Left forelimb (tissue), 1 donor: ENCODE results near the gene SYNE1.
"Not testable (repeated sequence)": the region's sequence is repeated elsewhere in the genome, so short reads cannot be mapped to it uniquely, and the experiment has no call there.

Experiments
- DNase-seq: peaks from one replicate; pipeline ENCODE4 v3.0.0-alpha.2; 2018; ENCODE audit warnings: low spot score

Gene SYNE1

GRCh38 chr6:152423216-152424103, 213.7 kb downstream of the SYNE1 start:
- no peak for DNase-seq

- DNase-seq = not testable (repeated sequence)
Observed at GRCh38 chr6:152421496-152421895, 215.7 kb downstream of the SYNE1 start.

- DNase-seq = no peak
Observed at GRCh38 chr6:152420696-152421095, 216.5 kb downstream of the SYNE1 start.

DNA sequence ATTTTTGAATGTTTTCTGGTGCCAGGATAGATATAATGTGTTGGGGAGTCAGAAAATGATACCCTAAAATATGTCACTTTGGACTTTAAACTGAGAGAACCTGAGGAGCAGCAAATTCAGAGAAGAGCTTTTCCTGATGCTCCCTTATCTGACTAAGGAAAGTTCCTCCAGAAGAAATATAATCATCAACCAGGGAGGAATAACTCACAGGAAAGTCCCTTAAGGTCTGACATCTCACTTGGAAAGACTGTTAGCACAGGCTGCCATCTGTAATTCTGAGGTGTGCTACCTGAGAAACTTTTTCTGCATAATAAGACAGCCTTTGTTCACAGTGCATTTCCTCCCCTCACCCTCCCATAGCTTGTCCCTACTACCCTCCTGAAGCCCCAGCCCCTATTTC, 218.6 kb downstream of the SYNE1 start:
- no peak for DNase-seq

DNA sequence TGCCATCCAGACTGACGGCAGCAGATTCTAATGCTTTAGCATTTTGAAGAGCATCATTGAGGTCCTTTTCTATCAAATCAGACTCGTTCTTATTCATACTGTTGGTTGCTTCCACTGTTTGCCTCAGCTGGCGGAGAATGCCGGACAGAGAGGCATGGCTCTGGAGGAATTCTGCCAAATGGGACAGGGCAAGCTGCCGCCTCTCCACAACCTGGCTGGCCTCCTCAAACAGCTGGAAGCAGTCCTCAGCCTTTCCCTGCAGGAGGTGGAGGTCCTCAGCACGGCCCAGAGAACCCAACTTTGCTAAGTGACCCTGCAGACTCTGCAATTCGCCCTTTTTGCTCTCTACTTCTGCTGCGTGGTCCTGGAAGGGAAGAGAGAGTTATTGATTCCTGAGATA, 220.5 kb downstream of the SYNE1 start:
- DNase-seq = no peak

DNA sequence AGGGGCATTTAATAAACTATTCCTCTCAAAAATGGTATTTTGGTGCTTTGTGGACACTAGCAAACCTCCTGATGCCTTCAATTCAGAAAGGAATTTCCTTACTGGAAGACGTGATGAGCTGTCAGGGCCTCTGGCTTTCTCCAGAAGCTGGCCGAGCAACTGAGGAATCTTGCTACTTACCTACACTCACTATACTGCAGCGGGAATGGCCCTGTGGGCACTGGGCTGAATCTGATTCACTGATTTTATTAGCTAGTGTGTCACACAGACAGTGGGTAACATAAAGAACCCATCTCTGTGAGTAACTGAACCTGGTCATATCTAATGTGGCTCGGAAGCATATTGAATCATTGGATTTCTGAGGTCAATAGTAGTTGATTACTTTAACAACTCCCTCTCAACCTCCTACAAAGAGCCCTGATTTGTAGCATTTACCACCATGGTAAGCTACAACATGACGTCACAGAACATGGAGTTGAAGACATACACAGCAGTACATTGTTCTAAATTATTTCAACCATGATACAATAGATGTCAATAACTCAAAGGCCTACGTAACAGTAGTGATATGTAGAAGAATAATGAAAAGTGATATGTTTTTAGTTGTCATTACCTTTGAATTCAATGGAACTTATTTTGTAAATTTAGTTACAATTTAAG, 232.1 kb downstream of the SYNE1 start:
- no peak for DNase-seq

DNA sequence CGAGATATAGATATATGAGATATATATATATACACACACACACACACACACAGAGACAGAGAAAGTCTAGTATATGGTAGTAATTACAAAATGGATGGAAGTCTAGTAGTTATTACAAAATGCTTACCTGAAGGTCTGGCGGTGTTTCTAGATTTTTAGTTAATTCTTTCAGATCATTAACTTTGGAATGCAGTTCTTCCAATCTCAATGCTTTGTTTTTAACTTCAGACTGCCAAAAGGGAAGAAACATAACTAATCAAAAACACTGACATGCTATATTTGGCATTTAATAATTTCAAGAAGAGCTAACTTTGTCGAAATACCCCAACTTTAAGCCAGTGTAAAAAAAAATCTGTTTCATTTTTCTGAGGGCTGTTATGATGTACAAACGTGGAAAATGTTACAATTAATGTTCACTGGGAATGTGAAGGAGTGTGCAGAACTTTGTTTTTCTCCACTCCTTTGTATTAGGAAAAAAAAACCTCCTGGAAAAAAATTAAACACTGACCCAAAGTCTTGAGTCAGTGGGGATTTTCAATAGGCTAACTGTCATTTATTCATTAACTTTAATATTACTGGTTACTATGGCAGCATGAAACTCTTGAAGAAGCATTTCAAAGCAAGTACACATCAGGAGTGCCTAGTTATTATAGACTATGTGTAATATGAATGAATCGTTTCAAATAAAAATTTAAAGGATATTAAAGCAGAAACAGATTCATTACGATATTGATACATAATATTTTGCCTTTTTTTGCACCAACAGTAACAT, 232.9 kb downstream of the SYNE1 start:
- no peak for DNase-seq

- DNase-seq = no peak
Observed at GRCh38 chr6:152402791-152403190, 234.4 kb downstream of the SYNE1 start.

GRCh38 chr6:152401978-152402377, 235.2 kb downstream of the SYNE1 start:
- DNase-seq = no peak

DNA sequence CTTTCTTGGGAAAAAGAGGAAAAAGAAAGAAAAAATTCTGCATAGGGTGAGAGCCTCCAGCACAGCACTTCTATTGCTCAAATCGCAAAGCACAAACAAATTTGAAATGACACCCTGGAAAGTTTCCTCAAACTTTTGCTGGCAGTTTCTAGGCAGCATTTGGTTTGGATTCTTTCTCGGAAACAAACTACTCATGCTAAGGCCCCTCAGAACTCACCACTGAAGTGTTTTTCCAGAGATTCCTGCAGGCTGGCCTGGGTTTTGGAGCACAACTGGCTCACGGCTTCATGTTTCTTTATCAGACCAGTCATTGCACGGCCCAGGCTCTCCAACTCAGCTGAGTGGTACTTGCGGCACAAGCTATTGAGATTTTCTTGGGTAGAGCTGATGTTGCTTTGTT, 237.8 kb downstream of the SYNE1 start:
- no peak for DNase-seq

GRCh38 chr6:152398993-152399392, 238.2 kb downstream of the SYNE1 start:
- DNase-seq = no peak

GRCh38 chr6:152398316-152398715, 238.8 kb downstream of the SYNE1 start:
- DNase-seq = no peak

DNA sequence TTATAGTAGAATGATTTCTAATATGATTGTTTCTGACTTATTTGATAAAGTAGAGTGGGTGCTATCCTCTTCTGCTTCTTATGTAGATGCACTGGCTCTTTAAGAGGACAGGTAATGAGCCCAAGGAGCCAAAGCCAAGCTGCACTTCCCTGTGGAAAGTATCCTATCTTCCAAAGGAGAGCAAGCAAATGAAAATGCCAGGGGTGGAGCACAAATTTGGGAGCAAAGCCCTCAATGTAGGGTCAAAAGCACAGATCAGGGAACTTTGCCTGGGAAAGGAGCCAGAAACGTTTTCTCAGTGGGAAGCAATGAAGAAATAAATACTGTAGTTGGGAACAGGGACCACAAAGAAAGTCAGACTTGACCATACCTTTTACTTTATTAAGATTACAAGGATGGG, 242.9 kb downstream of the SYNE1 start:
- DNase-seq = no peak

DNA sequence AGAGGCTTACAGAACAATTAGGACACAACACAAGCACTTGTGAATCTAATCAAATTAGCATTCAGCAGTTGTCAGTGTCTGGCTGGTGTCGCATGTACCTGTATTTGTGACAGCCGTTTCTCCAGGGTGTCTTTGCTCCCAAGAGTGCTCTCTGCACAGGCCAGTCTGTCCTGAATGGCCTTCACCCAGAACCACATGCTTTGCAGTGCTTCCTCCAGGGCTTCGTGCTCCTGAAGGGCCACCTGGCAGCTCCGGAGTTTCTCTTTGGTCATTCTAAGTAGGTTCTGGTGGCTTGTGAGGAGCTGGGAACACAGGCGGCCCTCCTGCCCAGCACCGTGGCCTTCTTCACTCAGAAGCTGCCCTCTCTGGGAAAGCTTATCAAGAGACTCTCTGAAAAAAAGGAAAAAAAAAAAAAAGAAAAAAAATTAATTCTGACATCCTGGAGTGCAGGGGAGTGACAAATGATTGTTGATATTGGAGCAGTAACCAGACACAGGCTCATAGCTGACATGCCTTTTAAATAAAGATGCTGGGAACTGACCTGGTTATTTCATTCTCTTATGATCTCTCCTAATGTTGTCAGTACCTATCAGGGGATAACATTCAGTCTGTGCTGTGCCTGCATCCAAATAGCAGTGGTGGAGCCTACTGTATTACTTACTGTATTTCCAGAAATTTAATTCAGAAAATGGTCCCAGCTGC, 245.8 kb downstream of the SYNE1 start:
- DNase-seq = no peak

DNA sequence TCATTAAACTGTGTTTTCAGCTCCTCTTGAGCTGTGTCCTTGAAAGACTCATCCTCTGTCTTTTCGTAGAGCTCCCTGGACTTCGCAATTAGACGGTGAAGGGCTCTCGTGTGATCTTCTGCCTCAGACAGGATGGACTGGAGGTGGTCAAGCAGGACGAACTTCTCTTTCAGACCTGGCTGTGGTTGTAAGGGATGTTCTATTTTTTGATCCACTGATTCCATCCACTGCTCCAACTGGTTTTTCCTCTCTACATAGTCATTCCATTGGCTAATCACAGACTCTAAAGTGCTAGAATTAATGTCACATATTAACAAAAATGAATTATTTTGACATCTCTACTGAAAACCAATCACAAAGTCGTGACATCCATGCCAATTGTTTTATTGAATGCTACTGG, 250.1 kb downstream of the SYNE1 start:
- no peak for DNase-seq

DNA sequence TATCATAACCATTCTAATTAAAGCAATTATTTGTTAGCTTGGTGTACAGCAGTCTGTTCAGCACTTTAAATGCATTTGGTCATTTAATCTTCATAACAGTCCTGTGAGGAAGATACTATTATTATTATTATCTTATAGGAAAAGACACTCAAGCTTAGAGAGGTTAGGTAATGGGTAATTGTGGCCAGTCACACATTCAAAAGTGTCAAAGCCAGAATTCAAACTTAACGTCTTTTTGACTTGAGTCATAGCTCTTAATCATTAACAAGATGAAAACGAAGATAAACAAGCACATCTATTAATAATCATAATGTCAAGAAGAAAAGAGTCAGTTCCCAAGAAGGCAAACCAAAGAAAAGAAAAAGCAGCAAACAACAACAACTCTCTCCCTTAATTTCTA, 251.0 kb downstream of the SYNE1 start:
- no peak for DNase-seq

DNA sequence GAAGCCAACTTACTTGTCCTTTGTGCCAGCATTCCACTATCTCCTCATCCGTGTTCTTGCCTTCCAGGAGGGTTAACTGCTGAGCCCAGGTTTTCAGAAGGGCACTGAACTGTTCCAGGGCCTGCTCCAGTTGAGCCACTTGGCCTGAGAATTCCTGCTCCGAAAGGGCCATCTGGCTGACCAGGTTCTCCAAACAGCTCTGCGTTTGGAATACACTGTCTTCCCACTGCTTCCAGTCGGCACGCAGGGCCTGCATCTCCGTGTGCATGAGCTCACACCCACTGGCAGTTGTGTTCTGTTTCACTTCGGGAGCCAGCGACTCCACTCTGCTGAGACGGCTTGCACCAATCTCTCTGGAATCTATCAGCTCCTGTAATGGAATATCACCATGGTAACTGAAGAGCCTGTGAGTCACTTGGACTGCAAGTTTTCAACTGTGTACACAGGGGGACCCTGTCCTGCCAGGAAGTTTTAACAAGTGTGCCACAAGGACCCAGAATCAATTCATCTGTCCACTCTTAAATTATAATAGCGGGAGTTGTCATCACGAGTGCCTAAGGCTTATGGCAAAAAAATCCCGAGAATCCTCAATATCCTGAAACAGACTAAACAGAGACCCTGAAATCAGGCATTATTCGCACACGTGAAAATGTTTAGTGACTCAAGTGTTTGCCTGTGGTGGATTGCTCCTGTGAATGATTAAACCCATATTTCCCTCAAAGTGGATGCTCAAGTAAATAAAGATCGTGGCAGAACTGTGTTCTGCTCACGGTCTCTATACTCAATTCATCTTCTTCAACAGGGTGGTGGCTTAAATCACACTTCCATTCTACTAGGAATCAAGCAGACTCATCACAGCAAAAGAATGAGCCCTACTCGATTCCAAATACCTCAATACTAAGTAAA, 255.9 kb downstream of the SYNE1 start:
- DNase-seq = peak; percentile 89

DNA sequence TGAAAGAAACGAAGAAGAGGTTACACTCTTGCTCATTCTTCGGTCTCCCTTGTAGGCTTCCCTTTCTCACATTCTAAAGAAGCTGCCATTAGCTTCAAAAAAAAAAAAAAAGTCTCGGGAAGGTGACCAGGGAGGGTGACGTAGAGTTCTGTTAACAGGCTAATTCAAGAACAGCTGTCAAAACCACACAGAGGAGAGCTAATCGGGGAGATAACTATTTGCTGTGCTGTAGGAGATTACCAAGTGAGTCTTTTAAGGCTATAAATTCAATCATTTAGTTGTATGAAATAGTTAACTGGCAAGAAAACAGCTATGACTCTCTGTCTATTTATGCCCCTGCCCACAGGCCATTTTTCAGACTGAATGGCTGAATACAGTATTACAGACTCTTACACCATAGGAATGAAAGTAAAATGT, 256.8 kb downstream of the SYNE1 start:
- no peak for DNase-seq

GRCh38 chr6:152379423-152379822, 257.7 kb downstream of the SYNE1 start:
- DNase-seq = no peak

DNA sequence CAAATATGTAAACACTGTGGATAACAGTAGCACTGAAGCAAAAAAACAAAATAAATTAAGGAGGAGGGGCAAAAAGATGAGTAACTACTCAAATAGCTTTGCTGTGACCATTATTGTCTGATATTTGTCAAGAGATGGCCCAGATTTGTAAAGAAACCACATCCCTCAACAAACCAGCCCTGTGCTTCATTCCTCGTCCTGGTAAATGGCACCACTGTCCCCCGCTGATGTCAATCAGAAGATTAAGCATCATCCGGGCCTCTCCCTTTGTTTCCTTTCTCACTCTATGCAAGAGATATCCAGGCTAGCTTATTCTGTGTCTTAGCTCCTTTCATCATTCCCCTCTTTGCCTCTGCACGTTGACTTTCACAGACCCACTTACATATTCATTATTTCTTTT, 259.0 kb downstream of the SYNE1 start:
- DNase-seq = no peak

DNA sequence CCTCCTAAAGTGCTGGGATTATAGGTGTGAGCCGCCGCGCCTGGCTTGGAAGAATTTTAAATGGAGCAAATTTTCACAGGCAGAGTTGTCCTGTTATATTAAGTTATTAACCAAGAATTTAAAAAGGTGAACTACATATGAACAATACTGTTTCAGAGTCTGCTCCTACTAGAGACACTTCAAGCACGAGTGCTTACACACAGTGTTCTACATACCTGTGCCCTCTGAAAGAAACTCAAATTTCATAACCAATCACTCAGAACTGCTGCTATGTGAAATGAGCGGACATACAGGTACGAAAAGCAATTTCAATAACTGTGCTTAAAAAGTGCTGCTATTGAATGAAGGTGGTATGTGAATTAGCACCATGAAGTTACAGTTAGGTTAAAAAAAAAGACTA, 262.0 kb downstream of the SYNE1 start:
- DNase-seq = no peak
